HEK293 (cell line): ENCODE measurements around the gene FYTTD1.

Experiments used
- CTCF ChIA-PET: fragments of 350-600 bp; formaldehyde crosslinking; extraction: SDS; loops from one replicate; lab custom pipeline; 2021; ENCODE audit warnings: antibody characterized with exemption; lab: Yijun Ruan, JAX
- POLR2A ChIA-PET: fragments of 300-600 bp; formaldehyde crosslinking; extraction: SDS; loops from one replicate; lab custom pipeline; 2020; ENCODE audit warnings: antibody characterized with exemption, inconsistent platforms; lab: Yijun Ruan, JAX
- H3K27ac ChIP-seq: fragments of 200-500 bp; sonication (Bioruptor generic); 2 replicates; pipeline ENCODE4 v1.5.1; 2014; ENCODE audit warnings: low read depth, low read length, control low read depth, inconsistent platforms; ENCODE audit errors: extremely low read depth
- H3K36me3 ChIP-seq, 2 experiments: fragments of 200-500 bp in 1 of 2; sonication (Bioruptor generic) in 1 of 2; 1 replicate in 1 of 2; 2 replicates in 1 of 2; pipeline ENCODE4 v1.5.1; 2014 to 2017; ENCODE audit warnings: inconsistent platforms in 2 of 2, low read length in 2 of 2; ENCODE audit not compliant: control insufficient read depth in 2 of 2, insufficient read depth in 1 of 2
- H3K4me1 ChIP-seq: fragments of 200-500 bp; sonication (Bioruptor generic); 2 replicates; pipeline ENCODE4 v1.5.1; 2014; ENCODE audit warnings: mild to moderate bottlenecking, low read length, inconsistent platforms; ENCODE audit not compliant: control insufficient read depth, insufficient read depth
- H3K4me3 ChIP-seq: 2 replicates; pipeline ENCODE4 v1.5.1; 2011; ENCODE audit warnings: low read depth, mild to moderate bottlenecking, control low read depth, low read length, moderate library complexity
- H3K9me3 ChIP-seq: fragments of 200-500 bp; sonication (Bioruptor generic); 2 replicates; pipeline ENCODE4 v1.5.1; 2014; ENCODE audit warnings: low read depth, low read length, inconsistent platforms; ENCODE audit not compliant: control insufficient read depth, insufficient read depth
- ELK4 ChIP-seq: IDR thresholded peaks from 2 replicates; pipeline ENCODE4 v1.6.1; 2011; ENCODE audit warnings: mild to moderate bottlenecking, low read depth, low read length, borderline replicate concordance
- GLI4 ChIP-seq: fragments of 450-650 bp; formaldehyde crosslinking; IDR thresholded peaks from 2 replicates; pipeline ENCODE4 v1.5.1; 2016; ENCODE audit warnings: missing biosample characterization, missing genetic modification characterization
- HIC1 ChIP-seq: fragments of 450-650 bp; formaldehyde crosslinking; IDR thresholded peaks from 2 replicates; pipeline ENCODE4 v1.5.1; 2016; ENCODE audit warnings: missing biosample characterization, missing genetic modification characterization
- KLF8 ChIP-seq: fragments of 450-650 bp; formaldehyde crosslinking; IDR thresholded peaks from 2 replicates; pipeline ENCODE4 v1.5.1; 2016; ENCODE audit warnings: missing biosample characterization, missing genetic modification characterization
- KLF9 ChIP-seq: fragments of 450-650 bp; formaldehyde crosslinking; IDR thresholded peaks from 2 replicates; pipeline ENCODE4 v1.5.1; 2016; ENCODE audit warnings: missing biosample characterization, missing genetic modification characterization, low read depth
- MZF1 ChIP-seq: fragments of 450-650 bp; formaldehyde crosslinking; IDR thresholded peaks from 2 replicates; pipeline ENCODE4 v1.5.1; 2017; ENCODE audit warnings: missing biosample characterization, missing genetic modification characterization, borderline replicate concordance
- OVOL3 ChIP-seq: fragments of 450-650 bp; formaldehyde crosslinking; IDR thresholded peaks from 2 replicates; pipeline ENCODE4 v1.5.1; 2016; ENCODE audit warnings: missing biosample characterization, missing genetic modification characterization
- WT1 ChIP-seq: fragments of 450-650 bp; formaldehyde crosslinking; IDR thresholded peaks from 2 replicates; pipeline ENCODE4 v1.5.1; 2016; ENCODE audit warnings: missing biosample characterization, missing genetic modification characterization
- ZBTB11 ChIP-seq: fragments of 450-650 bp; formaldehyde crosslinking; conservative IDR thresholded peaks from 2 replicates; pipeline ENCODE4 v1.5.1; 2016; ENCODE audit warnings: low read depth, missing biosample characterization, missing genetic modification characterization
- ZBTB17 ChIP-seq: fragments of 450-650 bp; formaldehyde crosslinking; IDR thresholded peaks from 2 replicates; pipeline ENCODE4 v1.5.1; 2016; ENCODE audit warnings: missing biosample characterization, missing genetic modification characterization
- ZNF2 ChIP-seq: fragments of 450-650 bp; formaldehyde crosslinking; IDR thresholded peaks from 2 replicates; pipeline ENCODE4 v1.5.1; 2016; ENCODE audit warnings: missing biosample characterization, missing genetic modification characterization
- ZNF202 ChIP-seq: fragments of 450-650 bp; formaldehyde crosslinking; IDR thresholded peaks from 2 replicates; pipeline ENCODE4 v1.5.1; 2016; ENCODE audit warnings: missing biosample characterization, missing genetic modification characterization, borderline replicate concordance
- ZNF211 ChIP-seq: fragments of 450-650 bp; formaldehyde crosslinking; IDR thresholded peaks from 2 replicates; pipeline ENCODE4 v1.5.1; 2016; ENCODE audit warnings: low read depth, missing biosample characterization, missing genetic modification characterization
- ZNF214 ChIP-seq: fragments of 450-650 bp; formaldehyde crosslinking; IDR thresholded peaks from 2 replicates; pipeline ENCODE4 v1.5.1; 2017; ENCODE audit warnings: missing biosample characterization, mild to moderate bottlenecking, missing genetic modification characterization, borderline replicate concordance
- ZNF596 ChIP-seq: fragments of 450-650 bp; IDR thresholded peaks from 2 replicates; pipeline ENCODE4 v1.5.0; 2018; ENCODE audit warnings: missing biosample characterization, mild to moderate bottlenecking, missing genetic modification characterization, moderate library complexity
- ZNF623 ChIP-seq: fragments of 450-650 bp; formaldehyde crosslinking; IDR thresholded peaks from 2 replicates; pipeline ENCODE4 v1.5.1; 2016; ENCODE audit warnings: missing biosample characterization, missing genetic modification characterization
- ZNF626 ChIP-seq: fragments of 450-650 bp; sonication (Bioruptor Pico); formaldehyde crosslinking; IDR thresholded peaks from 2 replicates; pipeline ENCODE4 v1.5.1; 2018; ENCODE audit warnings: missing biosample characterization, missing genetic modification characterization, inconsistent platforms
- ZNF792 ChIP-seq: fragments of 450-650 bp; formaldehyde crosslinking; IDR thresholded peaks from 2 replicates; pipeline ENCODE4 v1.5.1; 2016; ENCODE audit warnings: missing biosample characterization, missing genetic modification characterization
- TF ChIP-seq, protein P1 (sequence below): fragments of 450-650 bp; formaldehyde crosslinking; IDR thresholded peaks from 2 replicates; pipeline ENCODE4 v1.5.0; 2017; ENCODE audit warnings: missing biosample characterization, missing genetic modification characterization, borderline replicate concordance
- TF ChIP-seq, protein P2 (sequence below): fragments of 450-650 bp; formaldehyde crosslinking; IDR thresholded peaks from 2 replicates; pipeline ENCODE4 v1.5.1; 2016; ENCODE audit warnings: missing biosample characterization, missing genetic modification characterization

The FYTTD1 gene

GRCh38 chr3:197753263-197753662 lies 3.6 kb downstream of the FYTTD1 start:
- H3K4me3 ChIP-seq, result no peak overlapping the region
- H3K36me3 ChIP-seq, result peaks cover 9 to 11% of the 10 kb centered on the region in 2 experiments; a peak in 2 of 3 replicates
- no peaks in the 10 kb centered on the region for H3K9me3 ChIP-seq
- H3K27ac ChIP-seq, result no peak overlapping the region
- no peaks in the 10 kb centered on the region for H3K4me1 ChIP-seq
- ChIA-PET POLR2A (interaction anchor here (0.7 kb wide), 1 partner anchor 39 kb away, joined by 3 read pairs; no protein-coding TSS in a partner anchor), CTCF (interaction anchor here (0.6 to 0.7 kb wide), 3 partner anchors 15 to 134 kb away, joined by 3 to 7 read pairs (median 3); no protein-coding TSS in a partner anchor)
- TF ChIP-seq, protein P1, sequence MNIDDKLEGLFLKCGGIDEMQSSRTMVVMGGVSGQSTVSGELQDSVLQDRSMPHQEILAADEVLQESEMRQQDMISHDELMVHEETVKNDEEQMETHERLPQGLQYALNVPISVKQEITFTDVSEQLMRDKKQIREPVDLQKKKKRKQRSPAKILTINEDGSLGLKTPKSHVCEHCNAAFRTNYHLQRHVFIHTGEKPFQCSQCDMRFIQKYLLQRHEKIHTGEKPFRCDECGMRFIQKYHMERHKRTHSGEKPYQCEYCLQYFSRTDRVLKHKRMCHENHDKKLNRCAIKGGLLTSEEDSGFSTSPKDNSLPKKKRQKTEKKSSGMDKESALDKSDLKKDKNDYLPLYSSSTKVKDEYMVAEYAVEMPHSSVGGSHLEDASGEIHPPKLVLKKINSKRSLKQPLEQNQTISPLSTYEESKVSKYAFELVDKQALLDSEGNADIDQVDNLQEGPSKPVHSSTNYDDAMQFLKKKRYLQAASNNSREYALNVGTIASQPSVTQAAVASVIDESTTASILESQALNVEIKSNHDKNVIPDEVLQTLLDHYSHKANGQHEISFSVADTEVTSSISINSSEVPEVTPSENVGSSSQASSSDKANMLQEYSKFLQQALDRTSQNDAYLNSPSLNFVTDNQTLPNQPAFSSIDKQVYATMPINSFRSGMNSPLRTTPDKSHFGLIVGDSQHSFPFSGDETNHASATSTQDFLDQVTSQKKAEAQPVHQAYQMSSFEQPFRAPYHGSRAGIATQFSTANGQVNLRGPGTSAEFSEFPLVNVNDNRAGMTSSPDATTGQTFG, result no peak
- TF ChIP-seq ZNF626 (tag by site-specific recombination) (no peak), KLF8 (no peak), GLI4 (no peak), ELK4 (no peak), ZNF211 (tag by site-specific recombination) (no peak), ZNF623 (tag by site-specific recombination) (no peak), ZNF2 (tag by site-specific recombination) (no peak), HIC1 (no peak), ZBTB17 (tag by site-specific recombination) (no peak), OVOL3 (tag by site-specific recombination) (no peak), WT1 (tag by site-specific recombination) (no peak), ZBTB11 (tag by site-specific recombination) (no peak), ZNF792 (tag by site-specific recombination) (no peak), ZNF214 (tag by site-specific recombination) (no peak), ZNF202 (no peak), KLF9 (tag by site-specific recombination) (no peak), MZF1 (no peak), ZNF596 (tag by site-specific recombination) (no peak)
- TF ChIP-seq, protein P2, sequence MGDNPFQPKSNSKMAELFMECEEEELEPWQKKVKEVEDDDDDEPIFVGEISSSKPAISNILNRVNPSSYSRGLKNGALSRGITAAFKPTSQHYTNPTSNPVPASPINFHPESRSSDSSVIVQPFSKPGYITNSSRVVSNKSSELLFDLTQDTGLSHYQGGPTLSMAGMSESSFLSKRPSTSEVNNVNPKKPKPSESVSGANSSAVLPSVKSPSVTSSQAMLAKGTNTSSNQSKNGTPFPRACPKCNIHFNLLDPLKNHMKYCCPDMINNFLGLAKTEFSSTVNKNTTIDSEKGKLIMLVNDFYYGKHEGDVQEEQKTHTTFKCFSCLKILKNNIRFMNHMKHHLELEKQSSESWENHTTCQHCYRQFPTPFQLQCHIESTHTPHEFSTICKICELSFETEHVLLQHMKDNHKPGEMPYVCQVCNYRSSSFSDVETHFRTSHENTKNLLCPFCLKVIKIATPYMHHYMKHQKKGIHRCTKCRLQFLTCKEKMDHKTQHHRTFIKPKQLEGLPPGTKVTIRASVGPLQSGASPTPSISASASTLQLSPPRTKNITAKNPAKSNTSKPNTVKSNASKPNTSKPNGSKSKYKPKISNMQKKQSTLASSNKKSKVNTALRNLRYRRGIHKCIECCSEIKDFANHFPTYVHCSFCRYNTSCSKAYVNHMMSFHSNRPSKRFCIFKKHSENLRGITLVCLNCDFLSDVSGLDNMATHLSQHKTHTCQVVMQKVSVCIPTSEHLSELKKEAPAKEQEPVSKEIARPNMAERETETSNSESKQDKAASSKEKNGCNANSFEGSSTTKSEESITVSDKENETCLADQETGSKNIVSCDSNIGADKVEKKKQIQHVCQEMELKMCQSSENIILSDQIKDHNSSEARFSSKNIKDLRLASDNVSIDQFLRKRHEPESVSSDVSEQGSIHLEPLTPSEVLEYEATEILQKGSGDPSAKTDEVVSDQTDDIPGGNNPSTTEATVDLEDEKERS, result no peak
